ENCODE results near the gene RXRG. TPM values are rescaled to one million over a fixed set of nuclear protein-coding genes. Genes with fewer than 3 reads are reported as not detected.

Gene RXRG
- total and polyA plus RNA-seq, 2 experiments from 2014 or later: 285 to 296 TPM

DNA sequence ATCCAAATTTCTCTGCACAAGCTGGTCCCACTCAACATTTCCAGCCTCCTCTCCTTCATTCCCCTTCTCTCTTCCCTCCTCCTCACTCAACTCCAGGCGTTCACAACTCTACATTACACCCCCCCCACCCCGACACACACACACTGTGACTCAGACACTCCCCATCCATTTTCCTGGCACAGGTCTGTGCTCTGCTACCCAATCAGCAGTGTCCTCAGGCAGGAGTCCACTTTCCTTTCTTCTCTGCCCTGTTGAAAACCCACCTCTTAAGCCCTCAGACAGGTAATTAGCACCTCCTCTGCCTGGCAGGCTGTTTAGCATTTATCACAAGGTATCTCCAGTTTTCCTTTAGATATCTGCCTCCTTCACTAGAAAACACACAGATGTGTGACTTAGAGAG is 79.6 kb downstream of the RXRG start:
- Histone ChIP-seq H3K36me3 (no peaks in the 10 kb centered on the region), H3K9me3 (ENCODE audit: low read depth) (no peaks in the 10 kb centered on the region), H3K27me3 (peaks cover 83% of the 10 kb centered on the region), H3K4me1 (ENCODE audit: low read depth) (no peaks in the 10 kb centered on the region), H3K4me3 (no peak overlapping the region), H3K27ac (no peak overlapping the region)
- no peak for DNase-seq (ENCODE audit: low read depth in 1 of 2, low spot score in 1 of 2)
- TF ChIP-seq, protein P1, sequence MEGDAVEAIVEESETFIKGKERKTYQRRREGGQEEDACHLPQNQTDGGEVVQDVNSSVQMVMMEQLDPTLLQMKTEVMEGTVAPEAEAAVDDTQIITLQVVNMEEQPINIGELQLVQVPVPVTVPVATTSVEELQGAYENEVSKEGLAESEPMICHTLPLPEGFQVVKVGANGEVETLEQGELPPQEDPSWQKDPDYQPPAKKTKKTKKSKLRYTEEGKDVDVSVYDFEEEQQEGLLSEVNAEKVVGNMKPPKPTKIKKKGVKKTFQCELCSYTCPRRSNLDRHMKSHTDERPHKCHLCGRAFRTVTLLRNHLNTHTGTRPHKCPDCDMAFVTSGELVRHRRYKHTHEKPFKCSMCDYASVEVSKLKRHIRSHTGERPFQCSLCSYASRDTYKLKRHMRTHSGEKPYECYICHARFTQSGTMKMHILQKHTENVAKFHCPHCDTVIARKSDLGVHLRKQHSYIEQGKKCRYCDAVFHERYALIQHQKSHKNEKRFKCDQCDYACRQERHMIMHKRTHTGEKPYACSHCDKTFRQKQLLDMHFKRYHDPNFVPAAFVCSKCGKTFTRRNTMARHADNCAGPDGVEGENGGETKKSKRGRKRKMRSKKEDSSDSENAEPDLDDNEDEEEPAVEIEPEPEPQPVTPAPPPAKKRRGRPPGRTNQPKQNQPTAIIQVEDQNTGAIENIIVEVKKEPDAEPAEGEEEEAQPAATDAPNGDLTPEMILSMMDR (IDR thresholded peaks at IDR 0.05; ENCODE audit: low read depth, low read length): no peak

GRCh38 chr1:165364568-165365133 is 80.3 kb downstream of the RXRG start:
- no peak overlapping the region for H3K4me3 ChIP-seq
- H3K27ac ChIP-seq: no peak overlapping the region
- H3K27me3 ChIP-seq: peaks cover 87% of the 10 kb centered on the region
- H3K4me1 ChIP-seq (ENCODE audit: low read depth): no peaks in the 10 kb centered on the region
- no peak for DNase-seq (ENCODE audit: low read depth in 1 of 2, low spot score in 1 of 2)
- TF ChIP-seq, protein P1 (IDR thresholded peaks at IDR 0.05; ENCODE audit: low read depth, low read length): no peak
- H3K36me3 ChIP-seq: no peaks in the 10 kb centered on the region
- H3K9me3 ChIP-seq (ENCODE audit: low read depth): no peaks in the 10 kb centered on the region

DNA sequence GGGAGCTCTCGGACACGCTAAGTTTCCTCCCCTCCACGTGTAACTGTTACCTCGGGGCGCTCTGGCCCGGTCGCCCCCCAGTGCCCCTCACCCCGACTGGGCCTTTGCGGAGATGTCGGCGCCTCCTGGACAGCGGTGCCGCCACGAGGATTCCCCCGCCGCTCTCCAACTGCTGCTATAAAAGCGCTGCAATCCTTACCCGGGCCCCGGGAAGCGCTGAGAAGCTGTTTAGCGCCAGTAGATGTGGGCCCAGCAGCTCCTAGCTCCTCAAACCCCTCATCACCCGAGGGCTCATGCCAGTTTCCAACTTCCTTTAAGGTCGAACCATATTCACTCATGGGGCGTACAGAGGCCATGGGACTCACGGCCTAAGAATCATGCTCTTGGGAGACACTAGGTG is 88.0 kb downstream of the RXRG start:
- Histone ChIP-seq H3K9me3 (ENCODE audit: low read depth) (no peaks in the 10 kb centered on the region), H3K27ac (no peak overlapping the region), H3K4me1 (ENCODE audit: low read depth) (peaks cover 28% of the 10 kb centered on the region), H3K27me3 (peaks cover 100% of the 10 kb centered on the region), H3K36me3 (no peaks in the 10 kb centered on the region), H3K4me3 (peak overlapping the region; percentile 21)
- TF ChIP-seq, protein P1 (IDR thresholded peaks at IDR 0.05; ENCODE audit: low read depth, low read length): no peak
- DNase-seq (ENCODE audit: low read depth in 1 of 2, low spot score in 1 of 2): peak in 1 of 2 donors; percentile 50

DNA sequence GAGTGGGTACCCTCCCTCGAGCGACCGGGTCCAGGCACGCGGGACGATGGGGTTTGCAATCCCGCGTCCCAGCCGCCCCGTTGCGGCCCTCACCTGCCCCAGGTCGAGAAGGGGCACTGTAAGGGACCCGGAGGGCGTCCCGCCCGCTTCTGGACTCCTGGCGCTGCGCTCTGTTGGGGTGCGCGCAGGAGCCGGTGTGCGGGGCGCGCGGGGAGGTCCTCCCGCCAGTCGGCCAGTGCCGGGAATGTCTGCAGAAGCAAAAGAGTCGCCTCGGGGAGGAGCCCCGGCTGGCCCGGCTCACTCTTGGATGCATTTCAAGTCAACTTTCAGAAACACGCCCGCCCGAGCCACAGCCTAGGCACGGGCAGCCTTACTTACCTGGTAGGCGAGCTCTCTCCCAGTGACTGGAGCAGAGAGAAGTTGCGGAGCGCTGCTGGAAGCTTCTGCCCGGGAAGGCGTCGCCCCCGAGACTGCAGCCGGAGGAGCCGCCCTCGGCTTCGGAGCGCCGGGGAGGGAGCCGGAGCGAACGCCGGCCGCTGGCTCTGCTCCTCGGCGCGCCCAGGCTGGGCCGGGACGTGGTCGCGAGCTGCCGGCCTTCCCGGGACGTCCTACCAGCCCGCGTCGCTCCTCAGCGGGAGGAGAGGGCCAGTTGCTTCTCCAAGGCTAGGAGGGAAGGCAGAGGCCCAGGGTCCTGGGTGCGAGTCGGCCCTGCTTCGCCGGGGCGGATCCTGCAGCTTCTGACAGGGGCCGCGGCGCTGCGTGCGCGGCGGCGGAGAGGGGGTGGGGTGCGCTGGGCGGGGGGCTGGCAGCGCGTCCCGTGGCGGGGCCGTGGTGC is 88.7 kb downstream of the RXRG start, which contains the start of gene LMX1A:
Gene LMX1A (minus strand): TSS at position 739 of the 835 bp plus-strand sequence. CDS start 1,156 bp downstream, outside the sequence.
- H3K4me1 ChIP-seq (ENCODE audit: low read depth): peaks cover 29% of the 10 kb centered on the region
- TF ChIP-seq, protein P1 (IDR thresholded peaks at IDR 0.05; ENCODE audit: low read depth, low read length): no peak
- DNase-seq (ENCODE audit: low read depth in 1 of 2, low spot score in 1 of 2): peak in 1 of 2 donors; percentile 20

GRCh38 chr1:165355139-165355976 is 89.6 kb downstream of the RXRG start:
- TF ChIP-seq, protein P1 (IDR thresholded peaks at IDR 0.05; ENCODE audit: low read depth, low read length): no peak
- no peak for DNase-seq (ENCODE audit: low read depth in 1 of 2, low spot score in 1 of 2)
- Histone ChIP-seq H3K27me3 (peaks cover 100% of the 10 kb centered on the region), H3K4me1 (ENCODE audit: low read depth) (peaks cover 29% of the 10 kb centered on the region), H3K9me3 (ENCODE audit: low read depth) (no peaks in the 10 kb centered on the region), H3K27ac (no peak overlapping the region), H3K4me3 (peak overlapping the region; percentile 21), H3K36me3 (no peaks in the 10 kb centered on the region)

More for the DNA sequence above, 88.7 kb downstream of the RXRG start, which contains the start of gene LMX1A:
- H3K9me3 ChIP-seq (ENCODE audit: low read depth): no peaks in the 10 kb centered on the region
- no peaks in the 10 kb centered on the region for H3K36me3 ChIP-seq
- peaks cover 100% of the 10 kb centered on the region for H3K27me3 ChIP-seq
- peak within 1 kb of the TSS; percentile 21 for H3K4me3 ChIP-seq
- H3K27ac ChIP-seq: no peak within 1 kb of the TSS

Measured in cardiac muscle cell (in vitro differentiated cells and primary cell).